Measurements from ENCODE around the gene LKAAEAR1. TPM values are rescaled to one million over a fixed set of nuclear protein-coding genes. Genes with fewer than 3 reads are reported as not detected.

LKAAEAR1 gene
- total and polyA plus RNA-seq, 8 donors: 0.23 TPM; not detected in 7

DNA sequence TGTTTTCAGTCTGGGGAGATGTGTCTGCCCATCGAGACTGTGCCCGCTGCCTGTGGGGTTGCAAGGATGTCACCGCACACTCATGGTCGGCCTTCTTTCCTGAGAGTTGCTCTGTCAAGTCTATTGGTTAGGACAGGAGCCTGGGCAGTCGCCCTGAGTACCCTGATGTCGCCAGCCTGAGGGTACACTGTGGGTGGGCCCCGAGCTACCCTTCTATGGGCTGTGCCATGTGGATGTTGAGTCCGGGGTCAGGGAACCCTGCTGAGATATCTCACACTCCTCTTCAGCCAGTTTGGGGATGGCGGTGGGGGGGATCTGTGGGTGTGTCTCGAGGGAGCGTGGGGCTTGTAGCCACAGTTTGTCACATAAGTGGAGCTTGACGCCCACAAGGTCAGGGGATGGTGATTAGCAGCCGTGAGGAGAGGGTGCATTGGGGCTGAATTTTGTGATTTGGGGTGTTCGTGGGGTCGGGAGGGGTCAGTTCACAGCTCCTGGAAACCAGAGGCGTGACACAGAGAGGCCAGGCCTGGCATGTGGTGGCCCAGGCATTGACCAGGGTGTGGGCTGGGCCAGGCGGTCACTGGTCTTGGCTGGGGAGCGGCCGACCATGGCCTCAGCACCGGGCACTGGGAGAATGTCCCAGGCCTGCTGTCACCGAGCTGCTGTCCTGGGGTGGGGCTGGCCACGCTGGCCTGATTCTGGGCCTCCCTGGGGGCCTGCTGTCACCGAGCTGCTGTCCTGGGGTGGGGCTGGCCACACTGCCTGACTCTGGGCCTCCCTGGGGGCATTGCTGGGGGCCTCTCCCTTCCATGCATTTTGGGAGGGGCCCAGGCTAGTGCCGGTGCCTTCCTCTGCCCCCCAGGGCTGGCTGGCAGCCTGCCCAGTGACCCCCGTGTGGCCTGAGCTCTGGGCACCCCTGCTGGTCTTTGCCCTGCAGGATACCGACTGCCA, 24.8 kb upstream of the LKAAEAR1 start:
- peaks cover 0 to 49% (median 3%) of the 10 kb centered on the region in 3 donors for H3K27me3 ChIP-seq
- no peaks in the 10 kb centered on the region for H3K4me1 ChIP-seq
- intact Hi-C loops (cut with DNase I; ENCODE audit: low total_unique reads): no loop called here
- no peak overlapping the region for H3K4me3 ChIP-seq
- TF ChIP-seq POLR2AphosphoS5 (IDR thresholded peaks at IDR 0.05) (no peak), EP300 (IDR thresholded peaks at IDR 0.05) (no peak), POLR2A (IDR thresholded peaks at IDR 0.05) (no peak)
- TF ChIP-seq, protein P1, sequence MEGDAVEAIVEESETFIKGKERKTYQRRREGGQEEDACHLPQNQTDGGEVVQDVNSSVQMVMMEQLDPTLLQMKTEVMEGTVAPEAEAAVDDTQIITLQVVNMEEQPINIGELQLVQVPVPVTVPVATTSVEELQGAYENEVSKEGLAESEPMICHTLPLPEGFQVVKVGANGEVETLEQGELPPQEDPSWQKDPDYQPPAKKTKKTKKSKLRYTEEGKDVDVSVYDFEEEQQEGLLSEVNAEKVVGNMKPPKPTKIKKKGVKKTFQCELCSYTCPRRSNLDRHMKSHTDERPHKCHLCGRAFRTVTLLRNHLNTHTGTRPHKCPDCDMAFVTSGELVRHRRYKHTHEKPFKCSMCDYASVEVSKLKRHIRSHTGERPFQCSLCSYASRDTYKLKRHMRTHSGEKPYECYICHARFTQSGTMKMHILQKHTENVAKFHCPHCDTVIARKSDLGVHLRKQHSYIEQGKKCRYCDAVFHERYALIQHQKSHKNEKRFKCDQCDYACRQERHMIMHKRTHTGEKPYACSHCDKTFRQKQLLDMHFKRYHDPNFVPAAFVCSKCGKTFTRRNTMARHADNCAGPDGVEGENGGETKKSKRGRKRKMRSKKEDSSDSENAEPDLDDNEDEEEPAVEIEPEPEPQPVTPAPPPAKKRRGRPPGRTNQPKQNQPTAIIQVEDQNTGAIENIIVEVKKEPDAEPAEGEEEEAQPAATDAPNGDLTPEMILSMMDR (IDR thresholded peaks at IDR 0.05): no peak
- H3K36me3 ChIP-seq: no peaks in the 10 kb centered on the region
- WGBS, 5 donors: 71 to 81% (median 77%) methylated on average over 17 to 26 of the region's 26 CpGs
- H3K27ac ChIP-seq: no peak overlapping the region
- peak in 1 of 2 donors; percentile 23 for DNase-seq
- no peaks in the 10 kb centered on the region for H3K9me3 ChIP-seq

DNA sequence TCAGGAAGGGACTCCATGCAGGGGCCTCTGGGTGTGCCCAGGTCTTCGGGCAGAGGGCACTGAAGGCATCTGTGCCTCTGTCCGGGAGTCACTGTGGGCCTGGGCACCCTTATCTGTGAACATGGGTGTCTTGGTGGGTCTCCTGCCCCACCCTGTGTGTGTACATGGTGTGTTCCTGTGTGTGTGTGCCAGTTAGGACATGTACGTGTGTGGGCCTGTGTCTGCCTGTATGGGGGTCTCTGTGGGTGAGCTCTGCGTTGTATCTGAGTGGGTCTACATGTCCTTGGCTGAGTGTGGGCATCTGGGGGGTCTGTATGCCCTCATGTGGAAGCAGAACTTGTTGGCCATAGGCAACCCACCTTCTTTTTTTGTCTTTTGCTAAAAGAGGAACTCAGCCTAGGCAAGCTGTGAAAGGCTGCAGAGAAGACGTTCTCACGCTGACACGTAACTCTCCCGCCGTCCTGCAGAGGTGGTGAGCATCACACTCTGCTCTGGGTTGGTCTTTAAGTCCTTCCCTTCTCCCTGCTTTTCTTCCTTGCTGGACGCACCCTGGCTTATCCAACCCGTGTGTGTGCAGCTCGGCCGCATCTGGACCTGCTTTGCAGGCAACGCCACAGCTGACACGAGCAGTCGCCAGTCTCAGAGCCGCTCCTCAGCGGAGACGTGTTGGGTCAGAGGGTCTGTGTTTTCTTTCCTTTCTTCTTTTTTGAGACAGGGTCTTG, 23.7 kb upstream of the LKAAEAR1 start:
- H3K36me3 ChIP-seq: no peaks in the 10 kb centered on the region
- H3K9me3 ChIP-seq: no peaks in the 10 kb centered on the region
- TF ChIP-seq POLR2A (IDR thresholded peaks at IDR 0.05) (no peak), POLR2AphosphoS5 (IDR thresholded peaks at IDR 0.05) (no peak), EP300 (IDR thresholded peaks at IDR 0.05) (no peak)
- TF ChIP-seq, protein P1 (IDR thresholded peaks at IDR 0.05): no peak
- no peak overlapping the region for H3K27ac ChIP-seq
- no peak overlapping the region for H3K4me3 ChIP-seq
- DNase-seq: no peak
- peaks cover 0 to 60% (median 14%) of the 10 kb centered on the region in 3 donors for H3K27me3 ChIP-seq
- no peaks in the 10 kb centered on the region for H3K4me1 ChIP-seq
- WGBS, 5 donors: 45 to 65% (median 51%) methylated on average over 17 to 19 of the region's 19 CpGs
- intact Hi-C loops (cut with DNase I; ENCODE audit: low total_unique reads): no loop called here

DNA sequence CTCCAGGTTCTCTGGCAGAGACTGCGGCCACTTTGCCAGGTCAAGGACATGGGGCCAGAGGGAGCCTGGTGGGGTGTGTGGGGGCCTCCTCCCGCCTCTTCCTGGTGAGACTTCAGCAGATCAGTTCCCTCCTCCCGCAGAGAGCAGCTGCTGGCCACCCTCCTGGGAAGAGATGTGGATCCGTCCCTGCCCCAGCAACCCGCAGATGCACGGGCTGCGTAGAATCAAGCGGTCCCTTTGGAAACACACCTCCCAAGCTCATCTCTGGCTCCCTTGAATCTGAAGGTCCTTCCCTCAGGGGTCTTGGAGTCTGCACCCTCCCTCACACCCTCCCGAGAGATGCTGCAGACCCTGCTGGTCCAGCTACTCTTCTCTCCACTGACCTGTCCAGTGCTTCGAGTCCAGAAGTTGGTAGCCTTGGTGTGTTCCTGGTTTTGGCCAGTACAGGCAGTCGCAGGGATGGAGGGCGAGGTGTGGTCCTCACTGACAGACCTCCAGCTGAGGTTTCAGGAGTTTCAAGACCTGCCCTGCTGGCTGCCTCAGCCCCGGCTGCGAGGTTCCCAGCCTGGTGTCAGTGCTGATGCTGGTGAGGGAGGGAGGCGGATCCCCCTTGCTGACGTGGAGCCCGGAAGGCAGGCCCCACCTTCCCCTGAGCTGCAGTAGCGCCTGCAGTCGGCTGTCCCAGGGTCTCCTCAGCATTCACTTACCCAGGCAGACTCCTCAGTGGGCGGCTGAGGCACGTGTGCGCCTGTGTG, 23.0 kb upstream of the LKAAEAR1 start, which contains the start of gene NPBWR2:
TSS of gene NPBWR2 (minus strand) at position 585 of the 755 bp plus-strand sequence. CDS start 734 bp downstream, outside the sequence.
- 52 to 70% (median 57%) methylated on average over 13 to 22 of the region's 22 CpGs for WGBS, 5 donors
- DNase-seq: peak in 1 of 2 donors; percentile 52
- Histone ChIP-seq H3K4me1 (peaks cover 5 to 7% (median 7%) of the 10 kb centered on the region in 4 donors), H3K27me3 (peaks cover 3 to 68% (median 21%) of the 10 kb centered on the region in 3 donors), H3K27ac (no peak within 1 kb of the TSS), H3K36me3 (no peaks in the 10 kb centered on the region), H3K4me3 (no peak within 1 kb of the TSS), H3K9me3 (no peaks in the 10 kb centered on the region)
- intact Hi-C loops (cut with DNase I; ENCODE audit: low total_unique reads): no loop called here
- TF ChIP-seq POLR2AphosphoS5 (IDR thresholded peaks at IDR 0.05) (no peak), EP300 (IDR thresholded peaks at IDR 0.05) (no peak), POLR2A (IDR thresholded peaks at IDR 0.05) (no peak)
- TF ChIP-seq, protein P1 (IDR thresholded peaks at IDR 0.05): no peak
